GM12873 (cell line): ENCODE results near the gene PROCA1.

Source experiments
- CTCF ChIP-seq: IDR thresholded peaks from 2 replicates; pipeline ENCODE4 v1.5.1; 2012; ENCODE audit warnings: low read depth, mild to moderate bottlenecking, moderate library complexity, low read length, control low read depth; ENCODE audit not compliant: insufficient read depth; ENCODE audit errors: missing control alignments

The PROCA1 gene

GRCh38 chr17:28717578-28718332 is 6.1 kb upstream of the PROCA1 start, which contains the start of gene RAB34:
RAB34 (minus strand) TSS chr17:28717868; CDS start chr17:28717266, 602 bp downstream.
- peak; percentile 42 for TF ChIP-seq CTCF

GRCh38 chr17:28716740-28717577 is 5.3 kb upstream of the PROCA1 start:
- TF ChIP-seq CTCF = no peak

- no peak for TF ChIP-seq CTCF
These were observed 3.5 kb upstream of the PROCA1 start for GRCh38 chr17:28715217-28715616.

GRCh38 chr17:28714281-28714680 is 2.6 kb upstream of the PROCA1 start:
- peak; percentile 7 for TF ChIP-seq CTCF

- no peak for TF ChIP-seq CTCF
These were observed 1.2 kb upstream of the PROCA1 start for GRCh38 chr17:28712705-28713415.

GRCh38 chr17:28712032-28712704 is 480 bp upstream of the PROCA1 start:
- no peak for TF ChIP-seq CTCF
